HG02943 (cell line): ENCODE results near the gene PKN2.

Experiments used
- ATAC-seq: cut with Tn5 transposase; IDR thresholded peaks from one replicate; pipeline ENCODE4 v1.9.1; 2021; ENCODE audit warnings: mild to moderate bottlenecking, low read depth, moderate library complexity; ENCODE audit not compliant: unreplicated experiment

PKN2 gene

GRCh38 chr1:88683541-88684481 is at the start of gene PKN2:
Gene PKN2, plus strand, starts transcription at chr1:88684273. Its CDS starts 308 bp downstream, at chr1:88684581.
- peak; percentile 85 for ATAC-seq

GRCh38 chr1:88634538-88634937 is 49.5 kb upstream of the PKN2 start:
- no peak for ATAC-seq

- ATAC-seq, result no peak
Observed at GRCh38 chr1:88640060-88640459, 44.0 kb upstream of the PKN2 start.

- ATAC-seq, result no peak
Observed at GRCh38 chr1:88645886-88646285, 38.2 kb upstream of the PKN2 start.

- no peak for ATAC-seq
Observed at GRCh38 chr1:88646476-88647248, 37.4 kb upstream of the PKN2 start.

- no peak for ATAC-seq
Observed at GRCh38 chr1:88647249-88647645, 36.8 kb upstream of the PKN2 start.

GRCh38 chr1:88647749-88648415 is 36.2 kb upstream of the PKN2 start:
- no peak for ATAC-seq

- ATAC-seq, result no peak
Observed at GRCh38 chr1:88648706-88649105, 35.4 kb upstream of the PKN2 start.

GRCh38 chr1:88649932-88650331 is 34.1 kb upstream of the PKN2 start:
- ATAC-seq, result no peak

- no peak for ATAC-seq
Observed at GRCh38 chr1:88650676-88651418, 33.2 kb upstream of the PKN2 start.

- ATAC-seq, result no peak
Observed at GRCh38 chr1:88655140-88655539, 28.9 kb upstream of the PKN2 start.

- no peak for ATAC-seq
Observed at GRCh38 chr1:88655685-88656299, 28.3 kb upstream of the PKN2 start.

GRCh38 chr1:88658419-88658818 is 25.7 kb upstream of the PKN2 start:
- ATAC-seq, result no peak

GRCh38 chr1:88659552-88659951 is 24.5 kb upstream of the PKN2 start:
- no peak for ATAC-seq

GRCh38 chr1:88661188-88661587 is 22.9 kb upstream of the PKN2 start:
- ATAC-seq, result no peak

GRCh38 chr1:88661951-88662699 is 21.9 kb upstream of the PKN2 start:
- peak; percentile 69 for ATAC-seq

GRCh38 chr1:88662723-88663122 is 21.4 kb upstream of the PKN2 start:
- peak; percentile 52 for ATAC-seq

- ATAC-seq, result no peak
Observed at GRCh38 chr1:88668405-88668804, 15.7 kb upstream of the PKN2 start.

GRCh38 chr1:88670462-88670861 is 13.6 kb upstream of the PKN2 start:
- no peak for ATAC-seq
